ENCODE data around the gene SMIM21.

DNA sequence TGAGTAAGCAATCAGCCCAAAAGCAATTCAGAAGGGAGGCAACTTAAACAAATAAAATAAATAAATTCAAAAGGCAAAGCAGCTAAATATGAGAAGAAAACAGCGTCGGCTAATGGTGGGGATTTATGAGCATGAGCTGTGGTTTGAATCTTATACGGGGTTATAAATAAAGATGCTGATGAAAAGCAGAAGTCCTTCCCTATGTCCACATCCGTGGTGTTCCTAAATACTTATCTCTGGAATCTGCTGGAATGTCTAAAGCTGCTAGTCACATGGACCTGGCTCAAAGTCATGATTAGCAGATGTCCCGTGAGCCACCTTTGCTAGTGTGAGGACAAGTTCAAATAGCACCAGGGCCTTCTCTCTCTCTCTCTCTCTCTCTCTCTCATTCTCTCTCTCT lies 33.8 kb downstream of the SMIM21 start:
- TF ChIP-seq POLR2A (IDR thresholded peaks at IDR 0.05) (no peak), POLR2AphosphoS5 (IDR thresholded peaks at IDR 0.05) (no peak)
- TF ChIP-seq, protein P1, sequence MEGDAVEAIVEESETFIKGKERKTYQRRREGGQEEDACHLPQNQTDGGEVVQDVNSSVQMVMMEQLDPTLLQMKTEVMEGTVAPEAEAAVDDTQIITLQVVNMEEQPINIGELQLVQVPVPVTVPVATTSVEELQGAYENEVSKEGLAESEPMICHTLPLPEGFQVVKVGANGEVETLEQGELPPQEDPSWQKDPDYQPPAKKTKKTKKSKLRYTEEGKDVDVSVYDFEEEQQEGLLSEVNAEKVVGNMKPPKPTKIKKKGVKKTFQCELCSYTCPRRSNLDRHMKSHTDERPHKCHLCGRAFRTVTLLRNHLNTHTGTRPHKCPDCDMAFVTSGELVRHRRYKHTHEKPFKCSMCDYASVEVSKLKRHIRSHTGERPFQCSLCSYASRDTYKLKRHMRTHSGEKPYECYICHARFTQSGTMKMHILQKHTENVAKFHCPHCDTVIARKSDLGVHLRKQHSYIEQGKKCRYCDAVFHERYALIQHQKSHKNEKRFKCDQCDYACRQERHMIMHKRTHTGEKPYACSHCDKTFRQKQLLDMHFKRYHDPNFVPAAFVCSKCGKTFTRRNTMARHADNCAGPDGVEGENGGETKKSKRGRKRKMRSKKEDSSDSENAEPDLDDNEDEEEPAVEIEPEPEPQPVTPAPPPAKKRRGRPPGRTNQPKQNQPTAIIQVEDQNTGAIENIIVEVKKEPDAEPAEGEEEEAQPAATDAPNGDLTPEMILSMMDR (IDR thresholded peaks at IDR 0.05): no peak

Data from breast epithelium (tissue), 3 donors.